B cell (primary cell): ENCODE data around the gene IBSP.
A peak's percentile ranks its signal among the peaks of the same experiment; 100 is the strongest.

Experiments used
- EZH2 ChIP-seq: IDR thresholded peaks from 2 replicates; pipeline ENCODE4 v1.6.1; 2012; ENCODE audit warnings: borderline replicate concordance, low read depth, mild to moderate bottlenecking, moderate library complexity, low read length; ENCODE audit not compliant: insufficient read depth, poor library complexity, severe bottlenecking
- TF ChIP-seq, protein P1 (sequence below): fragments of 200-600 bp; IDR thresholded peaks from one replicate; pipeline ENCODE4 v1.8.0; 2022; ENCODE audit warnings: antibody characterized with exemption, mild to moderate bottlenecking

DNA sequence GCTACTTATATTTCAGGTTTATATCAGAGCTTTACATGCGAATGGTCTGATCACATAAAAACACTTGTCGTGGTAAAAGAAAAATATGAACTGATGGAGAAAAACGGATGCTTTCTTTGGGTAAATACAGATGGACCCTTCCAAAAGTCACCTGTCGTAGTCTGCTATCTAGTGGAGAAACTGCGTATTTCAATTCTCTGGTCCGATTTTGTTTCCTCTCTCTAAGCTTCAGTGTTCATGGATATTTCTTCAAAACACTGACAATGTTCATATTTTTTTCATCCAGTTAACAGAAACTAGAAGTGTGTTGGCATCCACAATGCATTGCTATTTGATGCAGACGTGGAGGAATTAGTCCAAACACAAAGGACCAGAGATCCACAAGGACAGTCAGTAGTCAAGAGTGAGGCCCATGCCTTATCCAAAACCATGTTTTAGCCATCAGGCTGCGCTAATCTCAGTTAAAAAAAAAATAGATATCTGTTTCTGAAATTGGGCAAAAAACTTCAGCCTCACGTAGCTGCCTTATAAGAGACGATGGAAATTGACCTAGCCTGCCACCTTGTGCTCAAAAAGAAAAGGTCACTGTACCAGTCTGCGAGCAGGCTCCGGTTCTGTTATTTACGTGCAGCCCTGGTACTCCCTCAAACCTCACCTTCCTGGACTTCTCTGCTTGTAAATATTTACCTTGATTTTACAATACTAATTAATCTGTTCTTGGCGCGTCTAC lies 49.4 kb downstream of the IBSP start:
- TF ChIP-seq, protein P1, sequence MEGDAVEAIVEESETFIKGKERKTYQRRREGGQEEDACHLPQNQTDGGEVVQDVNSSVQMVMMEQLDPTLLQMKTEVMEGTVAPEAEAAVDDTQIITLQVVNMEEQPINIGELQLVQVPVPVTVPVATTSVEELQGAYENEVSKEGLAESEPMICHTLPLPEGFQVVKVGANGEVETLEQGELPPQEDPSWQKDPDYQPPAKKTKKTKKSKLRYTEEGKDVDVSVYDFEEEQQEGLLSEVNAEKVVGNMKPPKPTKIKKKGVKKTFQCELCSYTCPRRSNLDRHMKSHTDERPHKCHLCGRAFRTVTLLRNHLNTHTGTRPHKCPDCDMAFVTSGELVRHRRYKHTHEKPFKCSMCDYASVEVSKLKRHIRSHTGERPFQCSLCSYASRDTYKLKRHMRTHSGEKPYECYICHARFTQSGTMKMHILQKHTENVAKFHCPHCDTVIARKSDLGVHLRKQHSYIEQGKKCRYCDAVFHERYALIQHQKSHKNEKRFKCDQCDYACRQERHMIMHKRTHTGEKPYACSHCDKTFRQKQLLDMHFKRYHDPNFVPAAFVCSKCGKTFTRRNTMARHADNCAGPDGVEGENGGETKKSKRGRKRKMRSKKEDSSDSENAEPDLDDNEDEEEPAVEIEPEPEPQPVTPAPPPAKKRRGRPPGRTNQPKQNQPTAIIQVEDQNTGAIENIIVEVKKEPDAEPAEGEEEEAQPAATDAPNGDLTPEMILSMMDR: peak; percentile 66
- no peak for TF ChIP-seq EZH2
